Activated CD4-positive, alpha-beta T cell treated with anti-CD3 and anti-CD28 coated beads, Interleukin-2, amount 50 U/mL, for 48 hours (primary cell): ENCODE data around the gene GATA1.

Experiments
- DNase-seq, 2 experiments: peaks; one replicate each; pipeline ENCODE4 v3.0.0-alpha.2; 2020

GATA1 gene

DNA sequence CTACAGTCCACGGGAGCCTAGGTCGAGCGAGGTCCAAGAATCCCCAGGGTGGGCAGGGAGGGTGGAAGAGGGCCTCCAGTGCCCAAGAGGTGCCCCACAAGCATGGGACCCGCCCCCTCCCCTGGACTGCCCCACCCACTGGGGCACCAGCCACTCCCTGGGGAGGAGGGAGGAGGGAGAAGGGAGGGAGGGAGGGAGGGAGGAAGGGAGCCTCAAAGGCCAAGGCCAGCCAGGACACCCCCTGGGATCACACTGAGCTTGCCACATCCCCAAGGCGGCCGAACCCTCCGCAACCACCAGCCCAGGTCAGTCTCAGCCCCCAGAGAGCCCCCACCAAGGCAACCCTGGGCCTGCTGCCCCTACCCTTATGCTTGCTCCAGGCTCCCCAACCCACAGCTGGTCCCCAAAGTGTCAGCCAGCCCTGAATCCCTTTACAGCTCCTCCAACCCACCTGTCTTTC lies at the start of gene GATA1:
GATA1 (plus strand) TSS at position 250 of the 460 bp plus-strand sequence. CDS start 4,520 bp downstream, outside the sequence.
- no peak for DNase-seq

DNA sequence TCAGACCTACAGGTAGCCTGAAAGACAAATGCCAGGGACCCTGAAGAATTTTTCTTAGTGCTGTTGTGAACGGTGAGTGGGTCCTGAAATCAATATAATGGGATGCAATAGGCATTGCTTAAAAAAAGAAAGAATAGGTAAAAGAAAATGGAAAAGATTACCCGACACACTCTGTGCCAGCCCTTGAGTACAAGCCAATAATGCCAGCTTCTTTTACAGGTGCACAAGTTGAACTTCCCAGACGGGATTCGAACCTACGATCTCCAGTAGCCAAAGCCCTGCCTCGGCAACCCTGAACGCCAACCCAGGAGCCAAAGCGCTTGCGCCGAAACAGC lies 49.5 kb upstream of the GATA1 start:
- no peak for DNase-seq

DNA sequence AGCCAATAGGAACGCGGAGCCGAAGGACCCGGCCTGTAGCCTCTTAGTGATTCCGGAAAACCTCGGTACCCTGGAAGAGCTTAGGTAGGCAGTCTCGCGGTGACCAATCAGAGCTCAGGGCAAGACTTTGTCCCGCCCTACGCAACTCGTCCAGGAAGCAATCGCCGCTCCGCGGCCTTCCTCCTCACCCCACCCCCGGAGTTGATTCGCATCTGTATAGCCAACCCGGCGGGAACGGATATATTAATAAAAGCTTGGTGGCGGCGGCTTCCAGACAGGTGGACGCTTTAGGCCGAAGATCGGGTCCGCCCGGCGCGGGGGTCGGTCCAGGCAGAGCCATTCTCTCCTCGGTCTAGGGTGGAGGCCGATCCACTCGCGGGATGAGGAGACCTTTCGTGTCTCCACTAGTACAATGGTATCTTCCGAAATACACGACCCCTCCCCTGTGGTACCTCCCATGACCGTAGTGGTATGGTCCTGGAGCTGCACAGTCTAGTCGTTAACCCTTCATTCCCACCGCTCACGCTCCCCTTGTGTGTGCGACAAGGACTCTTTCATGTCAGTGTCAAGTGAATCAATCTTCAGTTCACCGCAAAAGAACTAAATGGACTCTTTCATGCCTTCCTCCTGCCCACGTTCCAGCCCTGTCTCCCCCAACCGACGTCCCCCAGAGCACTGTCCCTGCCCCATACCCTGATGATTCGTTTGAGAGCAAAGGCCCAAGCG lies 49.0 kb upstream of the GATA1 start:
- DNase-seq: peak; percentile 81 to 88

DNA sequence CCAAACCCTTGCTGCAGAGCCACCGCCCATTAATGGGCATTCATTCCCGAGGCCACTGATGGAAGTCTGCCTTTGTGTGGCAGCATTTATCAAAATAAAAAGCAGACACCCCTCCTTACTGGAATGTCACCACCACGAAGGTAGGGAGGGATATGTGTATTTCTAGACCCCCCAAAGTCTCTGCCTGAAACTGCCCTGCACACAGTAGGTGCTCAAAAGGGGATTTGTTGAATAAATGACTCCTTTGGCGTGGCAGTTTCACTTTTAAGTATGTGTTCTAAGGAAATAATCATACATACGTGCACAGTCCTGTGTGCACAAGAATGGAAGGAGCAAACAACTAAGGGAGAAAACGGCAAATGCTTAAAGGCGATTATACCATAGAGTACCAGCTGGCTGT lies 48.5 kb upstream of the GATA1 start:
- DNase-seq: no peak

DNA sequence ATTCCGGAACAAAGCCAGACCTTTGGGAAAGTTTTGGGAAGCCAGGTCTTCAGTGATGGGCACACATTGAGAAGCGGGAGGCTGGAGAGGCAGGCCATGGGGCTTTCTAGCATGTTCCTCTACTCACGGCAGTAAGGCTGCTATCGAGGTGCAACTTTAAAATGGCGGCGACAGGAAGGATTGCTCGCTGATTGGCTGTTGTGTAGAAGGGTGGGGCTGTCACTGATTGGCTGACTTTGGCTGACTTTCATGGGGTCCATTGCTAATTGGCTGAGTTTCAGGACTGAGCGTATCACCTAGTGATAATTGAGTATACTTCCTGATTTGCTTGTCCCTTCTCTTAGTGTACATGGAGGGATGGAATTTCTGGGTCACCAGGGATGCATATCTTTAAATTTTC lies 44.6 kb upstream of the GATA1 start:
- no peak for DNase-seq

DNA sequence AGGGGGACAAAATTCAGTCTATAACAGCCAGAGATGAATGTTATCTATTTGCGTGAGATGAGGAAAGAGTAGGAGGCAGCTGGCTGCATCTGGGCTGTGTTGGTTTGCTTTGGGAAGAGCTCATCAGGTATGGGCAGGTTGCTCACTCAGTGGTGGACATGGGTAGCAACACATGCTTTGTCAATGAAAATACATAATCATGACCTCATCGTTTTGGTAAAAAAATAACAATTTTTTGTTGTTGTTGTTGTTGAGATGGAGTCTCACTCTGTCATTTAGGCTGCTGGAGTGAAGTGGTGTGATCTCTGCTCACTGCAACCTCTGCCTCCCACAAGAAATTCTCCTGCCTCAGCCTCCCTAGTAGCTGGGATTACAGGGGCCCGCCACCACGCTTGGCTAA lies 41.2 kb upstream of the GATA1 start:
- no peak for DNase-seq

DNA sequence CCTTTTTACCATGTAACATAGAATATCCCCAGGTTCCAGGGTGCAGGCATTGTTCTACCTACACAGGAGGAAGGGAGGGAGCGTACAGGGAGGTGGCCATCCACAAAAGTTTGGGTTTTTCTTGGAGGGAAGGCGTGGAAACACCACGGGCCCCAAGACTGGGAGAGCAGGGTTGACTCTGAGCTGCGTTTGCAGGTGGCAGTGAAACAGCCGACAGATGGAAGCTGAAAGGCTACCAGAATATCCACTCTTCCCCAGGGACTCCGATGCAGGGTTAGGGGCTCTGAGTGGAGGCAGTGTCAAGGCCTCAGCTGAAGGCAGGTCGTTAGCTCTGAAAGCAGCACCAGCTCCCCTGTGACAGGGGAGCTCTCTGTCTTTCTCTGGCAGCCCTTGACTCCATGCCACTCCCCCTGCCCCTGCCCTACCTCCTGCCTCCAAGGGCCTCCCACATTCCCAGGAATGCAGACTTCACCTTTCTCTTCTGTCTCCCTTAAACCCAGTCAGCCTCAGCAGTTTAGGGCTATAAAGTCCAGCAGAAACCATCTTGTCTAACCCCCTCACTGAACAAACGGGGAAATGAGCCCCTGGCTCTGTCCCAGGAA lies 38.9 kb upstream of the GATA1 start:
- no peak for DNase-seq

DNA sequence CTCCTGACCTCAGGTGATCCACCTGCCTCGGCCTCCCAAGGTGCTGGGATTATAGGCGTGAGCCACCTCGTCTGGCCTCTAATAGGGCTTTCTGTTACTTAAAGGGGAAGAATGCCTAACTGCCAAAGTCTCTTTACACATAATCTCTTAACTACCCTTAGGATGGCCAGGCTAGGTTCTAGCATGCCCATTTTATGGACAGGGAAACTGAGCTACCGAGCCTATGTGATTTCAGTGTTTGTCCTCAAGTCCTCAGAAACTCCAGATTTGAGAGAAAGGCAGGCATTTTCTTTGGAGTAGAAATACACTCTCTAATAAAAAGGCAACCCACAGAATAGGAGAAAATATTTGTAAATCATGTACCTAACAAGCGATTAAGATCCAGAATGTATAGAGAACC lies 37.2 kb upstream of the GATA1 start:
- no peak for DNase-seq

DNA sequence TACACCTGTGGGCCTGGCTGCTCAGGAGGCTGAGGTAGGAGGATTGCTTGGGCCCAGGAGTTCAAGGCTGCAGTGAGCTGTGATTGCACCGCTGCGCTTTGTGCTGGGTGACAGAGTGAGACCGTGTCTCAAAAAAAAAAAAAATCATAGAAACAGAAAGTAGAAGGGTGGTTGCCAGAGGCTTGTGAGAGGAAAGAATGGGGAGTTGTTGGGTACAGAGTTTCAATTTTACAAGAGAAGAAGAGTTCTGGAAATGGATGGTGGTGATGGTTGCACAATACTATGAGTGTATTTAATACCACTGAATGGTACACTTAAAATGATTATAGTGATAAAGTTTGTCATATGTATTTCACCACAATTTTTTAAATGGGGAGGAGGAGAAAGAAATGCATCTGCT lies 35.0 kb upstream of the GATA1 start:
- DNase-seq: peak in 1 of 2 experiments; percentile 11

DNA sequence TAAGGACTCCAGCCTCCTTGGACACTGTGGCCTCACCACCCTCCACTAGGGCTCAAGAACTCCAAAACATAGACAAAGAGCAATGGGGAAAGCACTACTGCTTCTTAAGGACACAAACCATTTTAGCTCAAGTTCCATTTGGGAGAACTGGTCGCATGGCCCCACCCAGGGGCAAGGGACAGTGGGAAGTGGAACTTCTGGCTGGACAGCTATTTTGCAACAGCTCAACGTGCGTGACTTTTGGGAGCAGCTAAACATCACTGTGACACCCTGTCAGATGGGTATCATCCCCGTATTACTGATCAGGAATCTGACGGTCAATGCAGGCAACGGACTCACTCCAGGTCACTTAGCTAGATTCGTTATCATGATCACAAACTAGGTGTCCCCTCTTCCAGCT lies 33.9 kb upstream of the GATA1 start:
- no peak for DNase-seq

DNA sequence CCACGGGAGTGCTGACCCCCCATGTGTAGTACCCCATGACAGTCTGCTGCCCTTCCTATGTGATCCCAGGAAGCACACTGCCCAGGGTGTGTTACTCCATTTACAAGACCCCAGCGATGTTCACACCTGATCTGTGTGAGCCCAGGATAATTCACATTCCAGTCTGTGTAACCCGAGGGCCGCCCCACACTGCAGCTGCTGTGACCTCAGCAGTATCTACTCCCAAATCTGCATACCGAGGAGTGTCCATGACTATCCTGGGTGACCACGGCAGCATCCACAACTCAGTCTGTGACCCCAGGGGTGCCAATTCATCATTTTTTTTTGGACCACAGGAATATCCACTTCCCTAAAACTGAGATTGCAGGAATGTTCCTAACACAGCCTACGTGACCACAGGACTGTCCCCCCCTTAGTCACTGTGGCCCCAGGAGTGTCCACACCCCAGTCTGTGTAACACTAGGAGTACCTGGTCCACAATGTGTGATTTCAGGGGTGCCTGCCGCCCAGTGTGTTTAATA lies 32.6 kb upstream of the GATA1 start:
- DNase-seq: no peak

DNA sequence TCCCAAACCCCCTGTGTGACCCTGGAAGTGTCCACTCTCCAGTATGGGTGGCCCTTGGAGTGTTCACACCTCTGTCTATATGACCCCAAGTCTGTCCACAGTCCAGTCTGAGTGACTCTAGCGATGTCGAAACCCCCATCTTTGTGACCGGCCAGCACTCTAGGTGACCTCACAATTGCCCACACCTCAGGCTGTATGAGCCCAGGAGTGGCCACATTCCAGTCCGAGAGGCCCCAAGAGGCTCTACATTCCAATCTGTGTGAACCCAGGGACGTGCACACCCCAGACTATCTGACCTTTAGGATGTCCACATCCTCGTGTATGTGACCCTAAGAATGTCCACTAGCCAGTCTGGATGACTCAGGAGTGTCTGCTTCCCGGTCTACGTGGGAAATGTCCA lies 32.2 kb upstream of the GATA1 start:
- no peak for DNase-seq

DNA sequence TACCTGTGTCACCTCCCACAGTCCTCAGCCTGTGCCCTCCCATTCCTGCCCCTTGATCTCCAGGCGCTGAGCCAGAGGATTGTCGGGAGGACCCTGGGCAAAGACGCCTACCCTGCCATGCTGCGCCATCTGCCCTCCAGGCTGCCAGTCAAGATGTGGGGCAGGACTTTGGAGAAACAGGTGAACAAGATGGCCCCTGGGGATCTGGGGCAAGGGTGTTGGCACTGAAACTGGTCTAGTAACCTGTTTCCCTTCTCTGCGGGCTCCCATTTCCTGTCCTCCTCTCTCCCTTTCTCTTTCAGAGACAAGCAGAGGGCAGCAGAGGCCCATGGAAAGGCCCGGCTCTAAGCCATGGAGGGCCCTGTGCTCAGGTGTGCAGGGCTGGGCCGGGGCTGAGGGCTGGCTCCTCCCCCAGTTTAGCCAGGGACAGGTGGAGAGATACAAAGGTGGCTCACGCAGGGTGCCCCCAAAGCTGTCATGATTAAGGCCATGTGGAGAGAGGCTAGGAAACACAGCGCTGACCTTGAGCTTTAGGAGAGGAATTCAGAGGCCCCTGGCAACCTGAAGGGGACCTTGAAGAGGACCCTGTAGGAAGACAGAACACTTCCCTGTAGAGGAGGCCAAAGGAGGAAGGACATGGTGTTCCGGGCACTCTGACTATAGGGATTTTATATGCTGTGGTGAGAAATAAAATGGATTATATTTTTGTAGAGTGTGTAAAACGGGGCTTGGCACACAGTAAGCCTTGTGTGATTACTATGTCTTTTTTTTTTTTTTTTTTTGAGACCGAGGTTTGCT lies 24.5 kb upstream of the GATA1 start, which contains the start of gene GLOD5:
GLOD5 (plus strand) TSS at position 74 of the 798 bp plus-strand sequence; CDS start at position 118, 44 bp downstream.
- DNase-seq: peak in 1 of 2 experiments; percentile 9

DNA sequence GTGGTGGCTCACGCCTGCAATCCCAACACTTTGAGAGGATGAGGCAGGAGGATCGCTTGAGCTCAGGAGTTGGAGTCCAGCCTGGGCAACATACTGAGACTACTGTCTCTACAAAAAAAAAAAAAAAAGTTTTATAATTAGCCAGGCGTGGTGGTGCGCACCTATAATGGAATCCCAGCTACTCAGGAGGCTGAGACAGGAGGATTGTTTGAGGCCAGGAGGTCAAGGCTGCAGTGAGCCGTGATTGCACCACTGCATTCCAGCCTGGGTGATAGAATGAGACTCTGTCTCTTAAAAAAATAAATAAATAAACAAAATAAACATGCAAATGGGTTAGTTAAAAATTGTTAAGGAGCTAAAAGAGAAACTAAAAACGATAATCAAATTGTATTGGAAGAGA lies 17.2 kb upstream of the GATA1 start:
- DNase-seq: no peak

DNA sequence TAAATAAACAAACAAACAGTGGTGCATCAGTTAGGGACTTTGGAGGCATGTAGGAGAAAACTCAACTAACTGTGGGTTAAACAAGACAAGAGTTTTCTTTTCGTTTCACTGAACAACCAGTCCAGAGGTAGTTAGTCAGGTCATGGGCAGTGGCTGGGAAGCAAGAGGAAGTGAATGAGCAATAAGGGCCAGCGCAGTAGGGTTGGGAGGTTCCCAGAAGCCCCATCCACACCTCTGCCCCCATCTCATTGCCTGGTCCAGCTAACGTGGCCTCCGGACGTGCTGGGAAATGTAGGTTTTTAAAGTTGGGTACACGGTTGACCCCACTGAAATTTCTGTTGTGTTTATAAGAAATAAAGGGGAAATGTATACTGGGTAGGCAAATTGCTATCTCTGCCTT lies 16.1 kb upstream of the GATA1 start:
- no peak for DNase-seq

DNA sequence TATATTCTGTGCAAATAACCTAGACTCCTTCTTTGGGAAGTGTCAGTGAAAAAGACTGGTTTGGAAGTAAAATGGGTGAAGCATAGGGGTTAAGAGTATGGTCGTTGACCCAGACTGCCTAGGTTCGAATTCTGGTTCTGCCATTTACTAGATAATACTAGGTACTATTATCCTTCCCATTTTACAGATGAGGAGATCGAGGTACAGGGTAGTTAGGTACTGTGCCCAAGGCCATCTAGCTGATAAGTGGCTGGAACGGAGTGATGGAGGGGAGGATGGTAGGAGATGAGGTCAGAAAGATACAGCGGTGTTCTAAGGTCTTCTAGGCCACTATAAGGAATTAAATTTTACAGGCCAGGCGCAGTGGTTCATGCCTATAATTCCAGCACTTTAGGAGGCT lies 13.8 kb upstream of the GATA1 start:
- DNase-seq: no peak

DNA sequence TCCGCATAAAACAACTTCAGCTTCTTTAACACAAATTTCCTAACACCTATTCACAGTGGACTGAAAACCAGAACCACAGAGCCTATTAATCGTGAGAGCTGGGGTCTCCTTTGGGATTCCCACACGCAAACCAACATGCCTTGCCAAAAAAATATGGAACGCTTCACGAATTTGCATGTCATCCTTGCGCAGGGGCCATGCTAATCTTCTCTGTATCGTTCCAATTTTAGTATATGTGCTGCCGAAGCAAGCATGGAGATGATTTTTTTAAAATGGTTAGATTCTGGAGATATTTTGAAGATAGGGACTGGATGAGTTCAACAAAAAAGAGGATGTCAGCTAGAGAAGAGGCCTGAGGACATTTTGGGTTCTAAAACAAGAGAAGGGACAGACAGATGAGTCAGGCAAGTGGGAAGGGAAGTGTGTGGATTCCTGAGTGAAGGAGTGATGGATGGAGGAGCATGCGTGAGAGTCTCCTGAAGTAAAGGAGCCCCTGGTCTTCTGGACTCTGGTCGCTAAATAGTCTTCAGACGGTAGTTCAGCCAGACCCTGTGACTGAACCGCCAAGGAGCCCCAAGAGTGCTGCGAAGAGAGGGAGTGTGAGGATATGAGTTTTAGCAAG lies 9.5 kb upstream of the GATA1 start:
- no peak for DNase-seq

DNA sequence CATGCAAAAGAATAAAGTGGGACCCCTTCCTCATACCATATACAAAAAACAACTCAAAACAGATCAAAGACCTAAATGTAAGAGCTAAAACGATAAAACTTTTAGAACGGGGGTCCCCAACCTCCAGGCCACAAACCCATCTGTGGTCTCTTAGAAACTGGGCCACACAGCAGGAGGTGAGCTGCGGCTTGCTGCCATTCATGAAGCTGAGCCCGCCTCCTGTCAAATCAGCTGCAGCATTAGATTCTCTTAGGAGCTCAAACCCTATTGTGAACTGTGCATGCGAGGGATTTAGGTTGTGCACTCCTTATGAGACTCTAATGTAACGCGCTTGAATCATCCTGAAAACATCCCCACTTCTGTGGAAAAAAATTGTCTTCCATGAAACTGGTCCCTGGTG lies 7.0 kb upstream of the GATA1 start:
- DNase-seq: no peak

DNA sequence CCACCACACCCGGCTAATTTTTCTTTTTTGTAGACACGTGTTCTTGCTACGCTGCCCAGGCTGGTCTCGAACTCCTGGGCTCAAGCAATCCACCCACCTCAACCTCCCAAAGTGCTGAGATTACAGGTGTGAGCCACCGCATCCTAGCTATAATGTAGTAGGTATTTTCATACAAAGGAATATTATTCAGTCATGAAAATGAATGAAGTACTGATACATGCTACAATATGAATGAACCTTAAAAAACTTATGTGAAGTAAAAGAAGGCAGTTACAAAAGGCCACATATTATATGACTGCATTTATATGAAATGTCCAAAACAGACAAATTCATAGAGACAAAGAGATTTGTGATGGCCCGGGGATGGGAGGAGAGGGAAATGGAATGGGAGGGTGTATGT lies 4.7 kb upstream of the GATA1 start:
- no peak for DNase-seq

DNA sequence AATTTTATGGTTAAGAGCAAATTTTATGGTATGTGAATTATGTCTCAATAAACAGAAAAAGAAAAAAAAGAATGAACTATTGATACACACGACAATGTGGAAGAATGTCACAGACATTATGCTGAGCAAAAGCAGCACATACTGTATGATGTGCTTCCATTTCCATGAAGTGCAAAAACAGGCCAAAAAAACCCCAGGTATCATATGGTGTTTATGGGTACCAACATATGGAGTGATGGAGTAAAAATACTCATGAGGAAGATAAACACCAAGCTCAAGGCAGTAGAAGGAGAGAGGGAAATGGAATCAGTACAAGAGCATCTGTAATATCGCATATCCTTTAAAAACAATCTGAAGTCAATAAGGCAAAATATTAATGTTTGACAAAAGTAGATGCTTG lies 4.2 kb upstream of the GATA1 start:
- DNase-seq: no peak

DNA sequence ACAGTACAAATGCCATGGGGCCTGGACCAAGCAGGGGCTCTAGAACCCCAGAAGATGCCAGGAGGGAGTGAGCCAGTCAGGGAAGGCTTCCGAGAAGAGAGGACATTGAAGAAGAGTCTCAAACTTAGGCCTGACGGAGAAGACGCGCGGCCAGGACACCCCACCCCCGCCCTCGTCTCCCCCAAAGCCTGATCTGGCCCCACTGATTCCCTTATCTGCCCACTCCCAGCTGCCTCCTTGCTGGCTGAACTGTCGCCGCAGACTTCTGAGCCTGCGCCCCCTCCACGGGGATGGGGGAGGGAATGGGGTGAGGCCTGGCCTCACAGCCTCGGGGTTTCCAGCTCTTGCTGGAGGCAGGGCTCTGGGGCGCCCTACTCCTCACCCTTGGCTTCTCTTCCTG lies 3.6 kb upstream of the GATA1 start:
- DNase-seq: no peak

DNA sequence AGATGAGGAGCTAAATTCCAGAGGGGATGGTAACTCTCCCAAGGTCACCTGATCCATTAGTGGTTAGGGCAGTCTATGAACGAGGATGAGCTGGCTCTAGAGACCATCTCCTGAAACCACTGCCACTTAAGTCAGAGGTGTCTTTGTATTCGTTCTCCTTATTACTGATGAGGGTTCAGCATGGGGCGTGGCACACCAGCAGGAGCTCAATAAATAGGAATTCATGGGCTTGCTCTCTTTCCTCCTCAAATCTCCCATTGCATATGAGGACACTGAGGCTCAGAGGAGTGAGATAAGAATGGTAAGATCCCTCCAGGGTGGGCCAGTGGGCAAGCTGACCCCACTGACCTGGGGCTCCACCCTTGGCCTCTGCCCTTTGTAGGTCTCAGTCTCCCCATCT lies 1.7 kb upstream of the GATA1 start:
- DNase-seq: no peak

DNA sequence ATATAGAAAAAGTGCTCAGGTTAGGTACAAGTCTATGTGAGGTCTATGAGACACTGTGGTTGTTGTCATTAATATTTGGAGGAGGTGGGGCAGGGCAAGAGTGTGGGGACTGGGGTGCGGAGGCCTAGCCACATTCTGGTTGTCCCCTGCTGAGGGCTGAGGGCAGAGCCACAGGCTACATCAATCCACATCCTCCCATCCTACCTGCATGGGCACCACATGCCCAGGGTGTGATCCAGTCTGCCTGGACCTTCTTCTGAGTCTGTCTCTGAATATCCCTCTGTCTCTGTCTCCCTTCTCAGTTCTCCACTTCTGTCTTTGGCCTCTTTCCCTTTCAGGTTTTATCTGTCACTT lies 1.2 kb upstream of the GATA1 start:
- DNase-seq: no peak
